SK-MEL-5 (cell line): Measurements from ENCODE around the gene KCNG2. TPM values are rescaled to one million over a fixed set of nuclear protein-coding genes. Genes with fewer than 3 reads are reported as not detected.
"Not testable (repeated sequence)": the region's sequence is repeated elsewhere in the genome, so short reads cannot be mapped to it uniquely, and the experiment has no call there.

Experiments
- DNase-seq: peaks from one replicate; pipeline ENCODE4 v3.0.0-alpha.2; 2016; ENCODE audit warnings: low read depth, low spot score
- in situ Hi-C: cut with HindIII; loops from 2 replicates; pipeline ENCODE4 v1.10.0; 2016; ENCODE audit warnings: low sequenced_read_pairs, high pct_unique_total_duplicates, low pct_unique_long_range_greater_than_20kb
- polyA plus RNA-seq, 2 experiments: library from polyadenylated mRNA; depleted of rRNA; stranded (reverse); fragments of >200 nt; gene quantifications; 2 replicates each; pipeline ENCODE4 v1.2.3, GENCODE V29; 2015
- total RNA-seq: library from RNA; depleted of rRNA; stranded (reverse); fragments of >200 nt; shearing (Covaris generic); gene quantifications from 2 replicates; pipeline ENCODE4 v1.2.3, GENCODE V29; 2014; rRNA removed

The KCNG2 gene
- not detected in 2 replicates for total RNA-seq
- polyA plus RNA-seq (2015; cell fraction: cytosol; rRNA removed): not detected in 2 replicates
- not detected in 2 replicates for polyA plus RNA-seq (2015; cell fraction: nucleus; rRNA removed)

- DNase-seq: no peak
- in situ Hi-C loops: no loop called here
These were observed at the start of gene KCNG2 for GRCh38 chr18:79797518-79798345. Gene KCNG2, plus strand, starts transcription at chr18:79797938. Its CDS starts 65,730 bp downstream, at chr18:79863668.

- in situ Hi-C loops: no loop called here
- DNase-seq: no peak
These were observed 49.2 kb upstream of the KCNG2 start for GRCh38 chr18:79748321-79749180.

- no peak for DNase-seq
- in situ Hi-C loops: no loop called here
These were observed 48.2 kb upstream of the KCNG2 start for GRCh38 chr18:79749251-79750191.

GRCh38 chr18:79750980-79751571, 46.7 kb upstream of the KCNG2 start:
- in situ Hi-C loops: no loop called here
- no peak for DNase-seq

- in situ Hi-C loops, DNase-seq: not testable (repeated sequence)
These were observed 45.7 kb upstream of the KCNG2 start for GRCh38 chr18:79751918-79752578.

GRCh38 chr18:79752946-79753345, 44.8 kb upstream of the KCNG2 start:
- DNase-seq, in situ Hi-C loops: not testable (repeated sequence)

- DNase-seq: no peak
- in situ Hi-C loops: no loop called here
These were observed 44.3 kb upstream of the KCNG2 start for GRCh38 chr18:79753391-79753851.

- DNase-seq: no peak
- in situ Hi-C loops: no loop called here
These were observed 43.5 kb upstream of the KCNG2 start for GRCh38 chr18:79754022-79754761.

- no peak for DNase-seq
- in situ Hi-C loops: no loop called here
These were observed 42.8 kb upstream of the KCNG2 start for GRCh38 chr18:79754831-79755351.

GRCh38 chr18:79755496-79756142, 42.1 kb upstream of the KCNG2 start:
- in situ Hi-C loops: no loop called here

GRCh38 chr18:79756143-79756500, 41.6 kb upstream of the KCNG2 start:
- in situ Hi-C loops: no loop called here
- DNase-seq: no peak

More at GRCh38 chr18:79755496-79756142, 42.1 kb upstream of the KCNG2 start:
- no peak for DNase-seq

GRCh38 chr18:79756826-79757225, 40.9 kb upstream of the KCNG2 start:
- no peak for DNase-seq
- in situ Hi-C loops: no loop called here

- no peak for DNase-seq
- in situ Hi-C loops: no loop called here
These were observed 37.4 kb upstream of the KCNG2 start for GRCh38 chr18:79760348-79760747.

- in situ Hi-C loops: no loop called here
- no peak for DNase-seq
These were observed 36.9 kb upstream of the KCNG2 start for GRCh38 chr18:79760881-79761280.

GRCh38 chr18:79763407-79763806, 34.3 kb upstream of the KCNG2 start:
- in situ Hi-C loops: no loop called here
- DNase-seq: no peak
